ENCODE results near the gene CMTM1.

Gene CMTM1

DNA sequence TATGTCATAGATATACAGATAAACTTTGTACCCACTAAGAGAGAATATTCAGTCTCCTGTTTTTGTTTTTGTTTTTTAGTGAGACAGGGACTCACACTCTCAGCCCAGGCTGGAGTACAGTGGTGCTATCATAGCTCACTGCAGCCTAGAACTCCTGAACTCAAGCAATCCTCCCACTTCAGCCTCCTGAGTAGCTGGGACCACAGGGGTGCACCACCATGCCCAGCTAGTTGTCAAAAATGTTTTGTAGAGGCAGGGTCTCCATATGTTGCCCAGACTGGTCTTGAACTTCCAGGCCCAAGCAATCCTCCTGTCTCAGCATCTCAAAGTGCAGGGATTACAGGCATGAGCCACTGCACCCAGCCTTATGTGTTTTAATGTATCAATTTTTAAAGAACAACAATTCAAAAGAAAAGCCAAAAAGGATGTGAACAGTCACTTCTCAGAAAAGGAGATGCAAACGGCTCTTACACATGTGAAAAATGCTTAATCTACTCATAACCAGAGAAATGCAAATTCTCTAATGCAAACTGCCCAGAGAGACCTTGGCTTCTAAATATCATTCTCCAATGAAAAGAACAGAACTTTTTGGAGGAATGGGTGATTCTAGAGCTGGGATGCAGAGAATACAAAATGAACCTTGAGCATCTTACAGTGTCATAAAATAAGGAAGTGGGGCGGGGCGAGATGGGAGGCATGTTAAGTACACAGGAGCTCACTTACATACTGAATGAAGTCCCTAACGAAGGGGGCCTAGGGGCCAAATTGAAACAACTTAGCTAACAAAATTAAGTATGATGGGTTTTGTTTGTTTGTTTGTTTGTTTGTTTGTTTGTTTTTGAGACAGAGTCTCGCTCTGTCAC, 31.0 kb downstream of the CMTM1 start:
- H2AFZ ChIP-seq (ENCODE audit: low read depth, low read length, severe bottlenecking) = no peak overlapping the region

DNA sequence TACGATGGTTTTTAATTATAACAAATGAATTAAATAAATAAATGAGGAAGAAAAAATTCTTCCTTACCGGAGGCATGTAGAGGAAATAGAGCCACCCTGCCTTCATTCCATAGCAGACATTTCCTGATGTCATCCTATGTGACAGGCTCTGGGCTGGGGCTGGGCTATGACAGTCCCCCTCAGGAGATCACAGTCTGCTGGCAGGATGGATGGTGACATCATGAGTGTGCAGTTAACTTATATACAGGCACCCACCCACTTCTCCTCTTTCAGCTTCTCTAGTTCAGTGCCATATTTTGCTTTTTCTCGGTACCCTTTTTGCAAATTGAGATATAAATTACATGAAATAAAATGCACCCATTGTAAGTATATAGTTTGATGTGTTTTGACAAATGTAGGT, 31.9 kb downstream of the CMTM1 start:
- TF ChIP-seq, protein P1, sequence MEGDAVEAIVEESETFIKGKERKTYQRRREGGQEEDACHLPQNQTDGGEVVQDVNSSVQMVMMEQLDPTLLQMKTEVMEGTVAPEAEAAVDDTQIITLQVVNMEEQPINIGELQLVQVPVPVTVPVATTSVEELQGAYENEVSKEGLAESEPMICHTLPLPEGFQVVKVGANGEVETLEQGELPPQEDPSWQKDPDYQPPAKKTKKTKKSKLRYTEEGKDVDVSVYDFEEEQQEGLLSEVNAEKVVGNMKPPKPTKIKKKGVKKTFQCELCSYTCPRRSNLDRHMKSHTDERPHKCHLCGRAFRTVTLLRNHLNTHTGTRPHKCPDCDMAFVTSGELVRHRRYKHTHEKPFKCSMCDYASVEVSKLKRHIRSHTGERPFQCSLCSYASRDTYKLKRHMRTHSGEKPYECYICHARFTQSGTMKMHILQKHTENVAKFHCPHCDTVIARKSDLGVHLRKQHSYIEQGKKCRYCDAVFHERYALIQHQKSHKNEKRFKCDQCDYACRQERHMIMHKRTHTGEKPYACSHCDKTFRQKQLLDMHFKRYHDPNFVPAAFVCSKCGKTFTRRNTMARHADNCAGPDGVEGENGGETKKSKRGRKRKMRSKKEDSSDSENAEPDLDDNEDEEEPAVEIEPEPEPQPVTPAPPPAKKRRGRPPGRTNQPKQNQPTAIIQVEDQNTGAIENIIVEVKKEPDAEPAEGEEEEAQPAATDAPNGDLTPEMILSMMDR (IDR thresholded peaks at IDR 0.05; ENCODE audit: insufficient read depth, low read length, poor library complexity, severe bottlenecking) = no peak
- no peak for TF ChIP-seq EZH2phosphoT487 (conservative IDR thresholded peaks at IDR 0.05; ENCODE audit: low read length)
- Histone ChIP-seq H3K9me2 (replicated peaks; ENCODE audit: insufficient read depth, low read length) (no peaks in the 10 kb centered on the region), H3K9me3 (ENCODE audit: insufficient read depth, low read length) (peaks cover 16% of the 10 kb centered on the region; the same call in 1 of the 2 replicates), H4K20me1 (ENCODE audit: low read depth, low read length) (no peaks in the 10 kb centered on the region), H3F3A (ENCODE audit: insufficient read depth) (no peaks in the 10 kb centered on the region), H3K9ac (ENCODE audit: low read length) (no peak overlapping the region), H3K27ac (ENCODE audit: low read depth, low read length) (no peak overlapping the region), H3K4me3 (ENCODE audit: insufficient read depth, low read length, poor library complexity, severe bottlenecking) (no peak overlapping the region), H3K79me2 (ENCODE audit: insufficient read depth, low read length) (no peaks in the 10 kb centered on the region), H3K36me3 (ENCODE audit: low read length) (no peaks in the 10 kb centered on the region), H2AFZ (ENCODE audit: low read depth, low read length, severe bottlenecking) (no peak overlapping the region), H3K27me3 (ENCODE audit: low read length) (no peaks in the 10 kb centered on the region; the same call in 1 of the 2 replicates), H3K4me2 (ENCODE audit: low read depth, low read length, poor library complexity, severe bottlenecking) (no peak overlapping the region)

More for the DNA sequence above, 31.0 kb downstream of the CMTM1 start:
- Histone ChIP-seq H4K20me1 (ENCODE audit: low read depth, low read length) (no peaks in the 10 kb centered on the region), H3K4me3 (ENCODE audit: insufficient read depth, low read length, poor library complexity, severe bottlenecking) (no peak overlapping the region), H3K9me3 (ENCODE audit: insufficient read depth, low read length) (peaks cover 16% of the 10 kb centered on the region; the same call in 1 of the 2 replicates), H3K9me2 (replicated peaks; ENCODE audit: insufficient read depth, low read length) (no peaks in the 10 kb centered on the region), H3K27me3 (ENCODE audit: low read length) (no peaks in the 10 kb centered on the region; the same call in 1 of the 2 replicates), H3K27ac (ENCODE audit: low read depth, low read length) (no peak overlapping the region), H3K36me3 (ENCODE audit: low read length) (no peaks in the 10 kb centered on the region), H3K9ac (ENCODE audit: low read length) (no peak overlapping the region), H3K4me2 (ENCODE audit: low read depth, low read length, poor library complexity, severe bottlenecking) (no peak overlapping the region), H3F3A (ENCODE audit: insufficient read depth) (no peaks in the 10 kb centered on the region), H3K79me2 (ENCODE audit: insufficient read depth, low read length) (no peaks in the 10 kb centered on the region)
- no peak for TF ChIP-seq EZH2phosphoT487 (conservative IDR thresholded peaks at IDR 0.05; ENCODE audit: low read length)
- TF ChIP-seq, protein P1 (IDR thresholded peaks at IDR 0.05; ENCODE audit: insufficient read depth, low read length, poor library complexity, severe bottlenecking) = no peak

DNA sequence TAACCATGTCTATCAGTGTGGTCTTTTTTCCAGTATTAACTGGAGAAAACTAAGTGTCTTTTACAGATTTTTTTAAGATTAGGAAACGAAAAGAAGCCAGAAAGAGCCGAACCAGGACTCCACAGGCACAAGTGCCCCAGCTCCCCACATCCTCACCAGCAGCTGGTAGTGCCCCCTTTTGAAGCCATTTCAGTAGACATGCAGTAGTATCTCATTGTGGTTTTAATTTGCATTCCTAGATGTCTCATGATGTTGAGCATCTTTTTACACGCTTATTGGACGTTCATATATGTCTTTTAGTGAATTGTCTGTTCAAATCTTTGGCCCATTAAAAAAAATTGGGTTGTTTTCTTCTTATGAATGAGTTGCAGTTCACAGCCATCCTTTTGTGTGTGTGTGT, 33.5 kb downstream of the CMTM1 start:
- no peaks in the 10 kb centered on the region for H3F3A ChIP-seq (ENCODE audit: insufficient read depth)
- H3K79me2 ChIP-seq (ENCODE audit: insufficient read depth, low read length) = no peaks in the 10 kb centered on the region
- H3K9ac ChIP-seq (ENCODE audit: low read length) = no peak overlapping the region
- no peaks in the 10 kb centered on the region; the same call in 1 of the 2 replicates for H3K27me3 ChIP-seq (ENCODE audit: low read length)
- no peaks in the 10 kb centered on the region for H3K36me3 ChIP-seq (ENCODE audit: low read length)
- H3K4me3 ChIP-seq (ENCODE audit: insufficient read depth, low read length, poor library complexity, severe bottlenecking) = no peak overlapping the region
- no peak overlapping the region for H2AFZ ChIP-seq (ENCODE audit: low read depth, low read length, severe bottlenecking)
- H3K4me2 ChIP-seq (ENCODE audit: low read depth, low read length, poor library complexity, severe bottlenecking) = no peak overlapping the region
- H3K9me3 ChIP-seq (ENCODE audit: insufficient read depth, low read length) = peaks cover 16% of the 10 kb centered on the region; the same call in 1 of the 2 replicates
- H3K9me2 ChIP-seq (replicated peaks; ENCODE audit: insufficient read depth, low read length) = no peaks in the 10 kb centered on the region
- no peaks in the 10 kb centered on the region for H4K20me1 ChIP-seq (ENCODE audit: low read depth, low read length)
- no peak overlapping the region for H3K27ac ChIP-seq (ENCODE audit: low read depth, low read length)
- TF ChIP-seq EZH2phosphoT487 (conservative IDR thresholded peaks at IDR 0.05; ENCODE audit: low read length) = no peak
- TF ChIP-seq, protein P1 (IDR thresholded peaks at IDR 0.05; ENCODE audit: insufficient read depth, low read length, poor library complexity, severe bottlenecking) = no peak

Measured in SU-DHL-6 (cell line).